Measurements from ENCODE around the gene CSF1. TPM values are rescaled to one million over a fixed set of nuclear protein-coding genes. Genes with fewer than 3 reads are reported as not detected.
"Not testable (repeated sequence)": the region's sequence is repeated elsewhere in the genome, so short reads cannot be mapped to it uniquely, and the experiment has no call there.

The CSF1 gene
- total RNA-seq, 1 donor: 53.9 TPM

- peak; percentile 22 for DNase-seq (ENCODE audit: insufficient read length, low spot score, missing footprints)
- Histone ChIP-seq H2AFZ (ENCODE audit: low read length) (no peak overlapping the region), H3K4me2 (ENCODE audit: insufficient read depth, low read length) (no peak overlapping the region), H3K9me3 (ENCODE audit: low read depth, low read length) (no peaks in the 10 kb centered on the region), H3K4me3 (ENCODE audit: insufficient read depth, low read length) (no peak overlapping the region), H3K4me1 (ENCODE audit: insufficient read depth, low read length) (peaks cover 50% of the 10 kb centered on the region), H3K79me2 (ENCODE audit: insufficient read depth, low read length) (no peaks in the 10 kb centered on the region), H3K27ac (ENCODE audit: low read depth, low read length) (peak overlapping the region; percentile 84), H3K27me3 (ENCODE audit: insufficient read depth, low read length) (no peaks in the 10 kb centered on the region), H3K36me3 (ENCODE audit: insufficient read depth, low read length) (no peaks in the 10 kb centered on the region), H4K20me1 (ENCODE audit: insufficient read depth, low read length) (no peaks in the 10 kb centered on the region)
- TF ChIP-seq, protein P1, sequence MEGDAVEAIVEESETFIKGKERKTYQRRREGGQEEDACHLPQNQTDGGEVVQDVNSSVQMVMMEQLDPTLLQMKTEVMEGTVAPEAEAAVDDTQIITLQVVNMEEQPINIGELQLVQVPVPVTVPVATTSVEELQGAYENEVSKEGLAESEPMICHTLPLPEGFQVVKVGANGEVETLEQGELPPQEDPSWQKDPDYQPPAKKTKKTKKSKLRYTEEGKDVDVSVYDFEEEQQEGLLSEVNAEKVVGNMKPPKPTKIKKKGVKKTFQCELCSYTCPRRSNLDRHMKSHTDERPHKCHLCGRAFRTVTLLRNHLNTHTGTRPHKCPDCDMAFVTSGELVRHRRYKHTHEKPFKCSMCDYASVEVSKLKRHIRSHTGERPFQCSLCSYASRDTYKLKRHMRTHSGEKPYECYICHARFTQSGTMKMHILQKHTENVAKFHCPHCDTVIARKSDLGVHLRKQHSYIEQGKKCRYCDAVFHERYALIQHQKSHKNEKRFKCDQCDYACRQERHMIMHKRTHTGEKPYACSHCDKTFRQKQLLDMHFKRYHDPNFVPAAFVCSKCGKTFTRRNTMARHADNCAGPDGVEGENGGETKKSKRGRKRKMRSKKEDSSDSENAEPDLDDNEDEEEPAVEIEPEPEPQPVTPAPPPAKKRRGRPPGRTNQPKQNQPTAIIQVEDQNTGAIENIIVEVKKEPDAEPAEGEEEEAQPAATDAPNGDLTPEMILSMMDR (IDR thresholded peaks at IDR 0.05; ENCODE audit: extremely low read depth, low read depth, low read length): no peak
Observed at GRCh38 chr1:109878531-109879104, 32.0 kb upstream of the CSF1 start.

- H3K4me1 ChIP-seq (ENCODE audit: insufficient read depth, low read length): peaks cover 46% of the 10 kb centered on the region
- H3K27ac ChIP-seq (ENCODE audit: low read depth, low read length): peak overlapping the region; percentile 52
- not testable (repeated sequence) for H2AFZ ChIP-seq (ENCODE audit: low read length); H3K36me3 ChIP-seq (ENCODE audit: insufficient read depth, low read length); H4K20me1 ChIP-seq (ENCODE audit: insufficient read depth, low read length); H3K4me3 ChIP-seq (ENCODE audit: insufficient read depth, low read length); H3K79me2 ChIP-seq (ENCODE audit: insufficient read depth, low read length); H3K9me3 ChIP-seq (ENCODE audit: low read depth, low read length); H3K4me2 ChIP-seq (ENCODE audit: insufficient read depth, low read length); H3K27me3 ChIP-seq (ENCODE audit: insufficient read depth, low read length)
- DNase-seq (ENCODE audit: insufficient read length, low spot score, missing footprints): peak; percentile 73
Observed at GRCh38 chr1:109879371-109879770, 31.3 kb upstream of the CSF1 start.

GRCh38 chr1:109879881-109880525, 30.6 kb upstream of the CSF1 start:
- Histone ChIP-seq H2AFZ (ENCODE audit: low read length) (no peak overlapping the region), H3K27ac (ENCODE audit: low read depth, low read length) (no peak overlapping the region), H4K20me1 (ENCODE audit: insufficient read depth, low read length) (no peaks in the 10 kb centered on the region), H3K4me2 (ENCODE audit: insufficient read depth, low read length) (no peak overlapping the region), H3K27me3 (ENCODE audit: insufficient read depth, low read length) (no peaks in the 10 kb centered on the region), H3K36me3 (ENCODE audit: insufficient read depth, low read length) (no peaks in the 10 kb centered on the region), H3K4me3 (ENCODE audit: insufficient read depth, low read length) (no peak overlapping the region), H3K79me2 (ENCODE audit: insufficient read depth, low read length) (no peaks in the 10 kb centered on the region), H3K9me3 (ENCODE audit: low read depth, low read length) (no peaks in the 10 kb centered on the region), H3K4me1 (ENCODE audit: insufficient read depth, low read length) (peaks cover 46% of the 10 kb centered on the region)
- no peak for DNase-seq (ENCODE audit: insufficient read length, low spot score, missing footprints)
- TF ChIP-seq, protein P1 (IDR thresholded peaks at IDR 0.05; ENCODE audit: extremely low read depth, low read depth, low read length): no peak

DNA sequence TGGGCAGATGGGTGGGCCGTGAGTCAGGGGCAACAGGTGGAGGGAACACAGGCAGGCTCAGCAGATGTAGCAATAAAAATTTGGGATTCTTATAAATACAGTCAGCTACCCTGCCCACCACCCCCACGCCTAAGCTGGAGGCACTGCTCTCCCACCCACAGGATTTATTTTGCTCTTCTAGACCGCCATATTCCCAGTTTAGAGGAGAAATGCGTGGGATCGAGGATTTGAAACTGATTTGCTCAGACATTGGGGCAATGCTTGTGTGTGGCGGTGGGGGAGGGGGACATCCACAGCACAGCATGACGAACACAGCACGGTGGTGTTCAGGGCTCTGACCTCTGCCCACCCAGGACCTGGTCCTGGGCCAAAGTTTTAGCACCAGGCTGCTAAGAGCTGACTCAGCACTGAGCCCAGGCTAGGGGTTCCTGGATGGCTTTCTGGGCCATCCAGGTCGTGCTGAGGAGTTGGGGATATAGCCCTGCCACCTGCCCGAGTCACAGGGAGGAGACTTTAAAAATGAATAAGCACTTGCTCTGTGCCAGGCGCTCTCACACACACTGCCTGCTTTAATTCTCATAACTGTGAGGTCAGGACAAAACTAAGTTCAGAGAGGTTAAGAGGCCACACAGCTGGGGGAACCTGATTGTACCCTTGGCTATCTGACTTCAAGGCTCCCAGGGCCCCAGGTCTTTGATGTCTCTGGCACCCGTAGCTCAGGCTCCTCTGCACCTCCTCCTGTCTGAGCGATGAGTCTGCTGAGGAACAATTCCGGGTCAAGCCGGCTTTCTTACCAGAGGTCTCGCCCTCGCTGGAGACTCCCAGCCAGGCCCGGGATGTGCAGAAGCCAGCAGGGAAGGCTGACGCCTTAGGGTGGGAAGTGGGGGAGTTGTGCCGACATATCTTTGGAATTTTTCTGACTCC, 29.4 kb upstream of the CSF1 start:
- Histone ChIP-seq H3K79me2 (ENCODE audit: insufficient read depth, low read length) (no peaks in the 10 kb centered on the region), H3K4me2 (ENCODE audit: insufficient read depth, low read length) (no peak overlapping the region), H3K27me3 (ENCODE audit: insufficient read depth, low read length) (no peaks in the 10 kb centered on the region), H3K36me3 (ENCODE audit: insufficient read depth, low read length) (no peaks in the 10 kb centered on the region), H3K9me3 (ENCODE audit: low read depth, low read length) (no peaks in the 10 kb centered on the region), H3K27ac (ENCODE audit: low read depth, low read length) (peak overlapping the region; percentile 15), H2AFZ (ENCODE audit: low read length) (no peak overlapping the region), H3K4me3 (ENCODE audit: insufficient read depth, low read length) (no peak overlapping the region), H3K4me1 (ENCODE audit: insufficient read depth, low read length) (peaks cover 45% of the 10 kb centered on the region), H4K20me1 (ENCODE audit: insufficient read depth, low read length) (no peaks in the 10 kb centered on the region)
- DNase-seq (ENCODE audit: insufficient read length, low spot score, missing footprints): peak; percentile 32
- TF ChIP-seq, protein P1 (IDR thresholded peaks at IDR 0.05; ENCODE audit: extremely low read depth, low read depth, low read length): no peak

Data from osteoblast (primary cell).